Ishikawa (cell line): Measurements from ENCODE around the gene CAMK4.
A peak's percentile ranks its signal among the peaks of the same experiment; 100 is the strongest.

Source experiments
- CEBPB ChIP-seq: IDR thresholded peaks from 2 replicates; pipeline ENCODE4 v1.6.1; 2012
- CREB1 ChIP-seq: IDR thresholded peaks from 2 replicates; pipeline ENCODE4 v1.6.1; 2012; ENCODE audit warnings: low read depth
- EGR1 ChIP-seq: IDR thresholded peaks from 2 replicates; pipeline ENCODE4 v1.6.1; 2012
- EP300 ChIP-seq: IDR thresholded peaks from 2 replicates; pipeline ENCODE4 v1.6.1; 2012; ENCODE audit warnings: borderline replicate concordance
- FOXM1 ChIP-seq: IDR thresholded peaks from 2 replicates; pipeline ENCODE4 v1.6.1; 2012; ENCODE audit warnings: low read depth, borderline replicate concordance
- NFIC ChIP-seq: IDR thresholded peaks from 2 replicates; pipeline ENCODE4 v1.6.1; 2012
- RAD21 ChIP-seq: IDR thresholded peaks from 2 replicates; pipeline ENCODE4 v1.6.1; 2012; ENCODE audit warnings: low read depth
- TAF1 ChIP-seq: IDR thresholded peaks from 2 replicates; pipeline ENCODE4 v1.6.1; 2012; ENCODE audit warnings: low read depth, mild to moderate bottlenecking
- TCF12 ChIP-seq: IDR thresholded peaks from 2 replicates; pipeline ENCODE4 v1.6.1; 2012; ENCODE audit warnings: low read depth
- TEAD4 ChIP-seq: IDR thresholded peaks from 2 replicates; pipeline ENCODE4 v1.6.1; 2012
- YY1 ChIP-seq: IDR thresholded peaks from 2 replicates; pipeline ENCODE4 v1.6.1; 2012; ENCODE audit warnings: low read depth
- ZBTB7A ChIP-seq: IDR thresholded peaks from 2 replicates; pipeline ENCODE4 v1.6.1; 2012; ENCODE audit warnings: low read depth
- TF ChIP-seq, protein P1 (sequence below): IDR thresholded peaks from 2 replicates; pipeline ENCODE4 v1.6.1; 2012; ENCODE audit warnings: low read depth, mild to moderate bottlenecking
- TF ChIP-seq, protein P2 (sequence below): IDR thresholded peaks from 2 replicates; pipeline ENCODE4 v1.6.1; 2012
- TF ChIP-seq, protein P3 (sequence below): IDR thresholded peaks from 2 replicates; pipeline ENCODE4 v1.6.1; 2012

The CAMK4 gene

DNA sequence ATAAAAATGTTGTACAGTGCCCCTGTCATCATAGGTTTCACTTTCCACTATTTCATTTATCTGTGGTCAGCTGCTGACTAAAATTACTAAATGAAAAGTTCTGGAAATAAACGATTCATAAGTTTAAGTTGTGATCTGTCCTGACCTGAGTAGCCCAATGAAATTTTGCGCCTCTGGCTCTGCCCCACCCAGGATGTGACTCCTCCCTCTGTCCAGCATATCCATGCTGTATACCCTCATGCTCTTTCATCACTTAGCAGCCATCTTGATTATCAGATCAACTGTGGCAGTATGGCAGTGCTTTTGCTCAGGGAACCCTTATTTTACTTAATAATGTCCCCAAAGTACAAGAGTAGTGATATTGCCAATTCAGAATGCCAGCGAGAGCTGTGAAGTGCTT lies 190.9 kb downstream of the CAMK4 start:
- TF ChIP-seq EP300 = no peak
- no peak for TF ChIP-seq TAF1
- TF ChIP-seq, protein P1, sequence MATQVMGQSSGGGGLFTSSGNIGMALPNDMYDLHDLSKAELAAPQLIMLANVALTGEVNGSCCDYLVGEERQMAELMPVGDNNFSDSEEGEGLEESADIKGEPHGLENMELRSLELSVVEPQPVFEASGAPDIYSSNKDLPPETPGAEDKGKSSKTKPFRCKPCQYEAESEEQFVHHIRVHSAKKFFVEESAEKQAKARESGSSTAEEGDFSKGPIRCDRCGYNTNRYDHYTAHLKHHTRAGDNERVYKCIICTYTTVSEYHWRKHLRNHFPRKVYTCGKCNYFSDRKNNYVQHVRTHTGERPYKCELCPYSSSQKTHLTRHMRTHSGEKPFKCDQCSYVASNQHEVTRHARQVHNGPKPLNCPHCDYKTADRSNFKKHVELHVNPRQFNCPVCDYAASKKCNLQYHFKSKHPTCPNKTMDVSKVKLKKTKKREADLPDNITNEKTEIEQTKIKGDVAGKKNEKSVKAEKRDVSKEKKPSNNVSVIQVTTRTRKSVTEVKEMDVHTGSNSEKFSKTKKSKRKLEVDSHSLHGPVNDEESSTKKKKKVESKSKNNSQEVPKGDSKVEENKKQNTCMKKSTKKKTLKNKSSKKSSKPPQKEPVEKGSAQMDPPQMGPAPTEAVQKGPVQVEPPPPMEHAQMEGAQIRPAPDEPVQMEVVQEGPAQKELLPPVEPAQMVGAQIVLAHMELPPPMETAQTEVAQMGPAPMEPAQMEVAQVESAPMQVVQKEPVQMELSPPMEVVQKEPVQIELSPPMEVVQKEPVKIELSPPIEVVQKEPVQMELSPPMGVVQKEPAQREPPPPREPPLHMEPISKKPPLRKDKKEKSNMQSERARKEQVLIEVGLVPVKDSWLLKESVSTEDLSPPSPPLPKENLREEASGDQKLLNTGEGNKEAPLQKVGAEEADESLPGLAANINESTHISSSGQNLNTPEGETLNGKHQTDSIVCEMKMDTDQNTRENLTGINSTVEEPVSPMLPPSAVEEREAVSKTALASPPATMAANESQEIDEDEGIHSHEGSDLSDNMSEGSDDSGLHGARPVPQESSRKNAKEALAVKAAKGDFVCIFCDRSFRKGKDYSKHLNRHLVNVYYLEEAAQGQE = no peak
- TF ChIP-seq EGR1 = no peak
- TF ChIP-seq TCF12 = no peak
- TF ChIP-seq YY1 = no peak
- no peak for TF ChIP-seq CREB1
- no peak for TF ChIP-seq FOXM1
- no peak for TF ChIP-seq TEAD4
- TF ChIP-seq CEBPB = no peak
- TF ChIP-seq, protein P2, sequence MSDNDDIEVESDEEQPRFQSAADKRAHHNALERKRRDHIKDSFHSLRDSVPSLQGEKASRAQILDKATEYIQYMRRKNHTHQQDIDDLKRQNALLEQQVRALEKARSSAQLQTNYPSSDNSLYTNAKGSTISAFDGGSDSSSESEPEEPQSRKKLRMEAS = no peak

DNA sequence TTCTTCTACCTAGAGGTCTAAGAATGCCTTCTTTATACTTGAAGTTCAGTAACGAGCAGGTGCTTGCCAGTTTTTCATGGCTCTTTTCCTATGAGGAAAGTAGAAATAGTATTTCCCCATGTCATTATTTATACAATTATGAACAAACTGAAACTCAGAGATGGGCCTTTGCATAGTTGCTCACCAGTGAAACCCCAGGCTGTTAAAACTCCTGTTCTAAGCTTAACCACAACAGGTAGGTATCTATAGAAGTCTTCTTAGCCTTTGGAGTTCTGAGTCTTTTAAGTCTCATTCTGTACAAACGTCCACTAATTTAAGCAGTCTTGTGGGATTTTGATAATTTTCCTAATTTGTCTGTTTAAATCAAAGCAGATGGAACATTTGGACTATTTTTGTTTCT lies 198.1 kb downstream of the CAMK4 start:
- TF ChIP-seq EGR1 = no peak
- no peak for TF ChIP-seq FOXM1
- TF ChIP-seq NFIC = no peak
- TF ChIP-seq ZBTB7A = no peak
- no peak for TF ChIP-seq CREB1
- no peak for TF ChIP-seq CEBPB
- TF ChIP-seq, protein P2 = no peak
- no peak for TF ChIP-seq TAF1
- no peak for TF ChIP-seq YY1
- TF ChIP-seq, protein P1 = no peak
- no peak for TF ChIP-seq TEAD4
- no peak for TF ChIP-seq EP300
- TF ChIP-seq, protein P3, sequence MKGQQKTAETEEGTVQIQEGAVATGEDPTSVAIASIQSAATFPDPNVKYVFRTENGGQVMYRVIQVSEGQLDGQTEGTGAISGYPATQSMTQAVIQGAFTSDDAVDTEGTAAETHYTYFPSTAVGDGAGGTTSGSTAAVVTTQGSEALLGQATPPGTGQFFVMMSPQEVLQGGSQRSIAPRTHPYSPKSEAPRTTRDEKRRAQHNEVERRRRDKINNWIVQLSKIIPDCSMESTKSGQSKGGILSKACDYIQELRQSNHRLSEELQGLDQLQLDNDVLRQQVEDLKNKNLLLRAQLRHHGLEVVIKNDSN = no peak
- TF ChIP-seq TCF12 = no peak
- no peak for TF ChIP-seq RAD21

DNA sequence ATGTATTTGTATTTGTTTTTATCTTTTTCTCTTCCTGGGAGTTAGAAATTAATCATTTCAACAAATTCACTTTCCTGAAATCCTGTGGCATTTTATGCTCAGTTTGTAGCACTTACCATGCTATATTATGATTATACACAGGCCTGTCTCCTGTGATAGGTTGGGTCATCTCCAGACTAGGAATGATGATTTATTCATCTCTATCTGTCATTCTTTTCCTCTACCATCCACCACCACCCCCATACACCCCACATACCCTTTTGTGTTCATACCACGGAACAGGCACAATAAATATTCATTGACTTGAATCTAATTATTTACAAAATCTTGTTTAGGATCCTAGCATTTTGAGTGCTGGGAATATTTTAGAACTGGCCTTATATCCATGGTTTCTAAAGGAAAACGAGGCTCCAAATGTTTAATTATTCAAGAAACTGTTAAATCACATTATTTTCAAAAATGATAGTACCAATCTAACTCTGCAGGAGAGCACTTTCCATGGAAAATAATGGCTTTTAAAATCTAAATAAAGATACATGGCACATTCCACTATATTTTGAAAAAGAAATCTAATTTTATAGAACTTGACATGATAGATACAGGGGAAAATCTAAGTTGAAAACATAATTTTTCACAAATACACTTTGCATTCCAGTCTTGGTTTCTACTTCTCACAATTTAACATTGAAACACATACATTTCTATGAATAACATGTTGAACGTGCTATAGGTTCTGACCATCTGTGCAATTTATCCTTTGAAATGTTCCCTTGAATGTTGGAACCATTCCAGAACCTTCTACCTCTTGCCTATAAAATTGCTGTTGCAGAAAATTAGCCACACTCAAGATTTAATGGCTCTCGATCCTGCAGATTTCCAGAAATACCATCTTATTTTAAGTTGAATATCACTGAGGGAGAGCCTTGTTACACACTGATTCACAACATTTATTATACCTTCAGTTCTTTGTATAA lies 198.8 kb downstream of the CAMK4 start:
- TF ChIP-seq NFIC = 0 out of 2 replicates have a peak, but pooled peaks have one; percentile 32
- no peak for TF ChIP-seq TEAD4
- no peak for TF ChIP-seq RAD21

DNA sequence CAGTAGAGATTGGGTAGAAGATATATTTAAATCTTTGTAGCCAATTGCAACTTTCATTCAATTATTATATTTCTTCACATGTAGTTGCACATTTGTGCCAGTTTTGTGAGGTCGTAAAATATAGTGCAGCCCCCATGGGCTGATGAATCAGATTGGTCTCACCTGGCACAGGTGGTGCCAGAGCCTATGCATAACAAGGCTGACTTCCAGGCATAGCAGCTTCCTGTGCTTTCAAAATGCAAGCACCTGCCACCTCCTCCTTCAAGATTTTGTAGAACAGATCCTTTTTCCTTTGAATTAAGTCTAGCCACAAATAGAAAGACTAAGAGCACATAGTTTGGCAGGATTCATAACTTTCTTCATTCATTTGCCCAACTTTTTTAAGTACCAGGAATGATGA lies 201.0 kb downstream of the CAMK4 start:
- TF ChIP-seq NFIC = no peak
- TF ChIP-seq RAD21 = no peak
- TF ChIP-seq CREB1 = no peak
- no peak for TF ChIP-seq FOXM1
- no peak for TF ChIP-seq TCF12
- TF ChIP-seq TEAD4 = no peak
- TF ChIP-seq ZBTB7A = no peak
- TF ChIP-seq, protein P3 = no peak
- no peak for TF ChIP-seq YY1
- no peak for TF ChIP-seq EP300
- TF ChIP-seq, protein P2 = no peak
- TF ChIP-seq, protein P1 = no peak
- TF ChIP-seq EGR1 = no peak
